Fibroblast of mammary gland (primary cell): ENCODE data around the gene CXCL10.
"Not testable (repeated sequence)": the region's sequence is repeated elsewhere in the genome, so short reads cannot be mapped to it uniquely, and the experiment has no call there.

ENCODE experiments used
- DNase-seq: peaks from one replicate; pipeline ENCODE4 v3.0.0-alpha.2; 2010; ENCODE audit warnings: low read depth
- H3K4me3 ChIP-seq: 2 replicates; pipeline ENCODE4 v1.5.1; 2011; ENCODE audit warnings: low read depth, mild to moderate bottlenecking, low read length, moderate library complexity; ENCODE audit not compliant: control insufficient read depth
- TF ChIP-seq, protein P1 (sequence below): conservative IDR thresholded peaks from 2 replicates; pipeline ENCODE4 v1.5.1; 2011; ENCODE audit warnings: low read depth, low read length, inconsistent platforms; ENCODE audit not compliant: control insufficient read depth, insufficient read depth

Gene CXCL10

DNA sequence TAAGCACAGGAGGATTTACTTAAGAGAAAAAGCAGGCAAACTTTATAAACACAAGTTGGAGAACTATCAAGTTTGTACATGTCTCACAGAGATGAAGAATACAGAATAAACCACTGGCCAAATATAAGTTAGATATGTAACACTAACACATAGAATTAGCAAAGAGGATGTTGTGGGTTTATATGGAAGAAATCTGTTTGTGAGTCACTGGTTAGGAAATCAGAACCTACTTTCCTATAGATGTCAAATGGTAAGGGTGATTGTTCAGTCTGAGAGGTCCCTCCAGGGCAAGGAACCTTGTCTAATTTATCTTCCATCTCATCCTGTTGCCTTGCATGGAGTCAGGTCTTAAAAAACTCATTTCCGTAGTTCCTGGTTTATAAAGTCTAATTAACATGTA lies 36.5 kb upstream of the CXCL10 start:
- H3K4me3 ChIP-seq, result no peak overlapping the region
- DNase-seq, result peak; percentile 43
- TF ChIP-seq, protein P1, sequence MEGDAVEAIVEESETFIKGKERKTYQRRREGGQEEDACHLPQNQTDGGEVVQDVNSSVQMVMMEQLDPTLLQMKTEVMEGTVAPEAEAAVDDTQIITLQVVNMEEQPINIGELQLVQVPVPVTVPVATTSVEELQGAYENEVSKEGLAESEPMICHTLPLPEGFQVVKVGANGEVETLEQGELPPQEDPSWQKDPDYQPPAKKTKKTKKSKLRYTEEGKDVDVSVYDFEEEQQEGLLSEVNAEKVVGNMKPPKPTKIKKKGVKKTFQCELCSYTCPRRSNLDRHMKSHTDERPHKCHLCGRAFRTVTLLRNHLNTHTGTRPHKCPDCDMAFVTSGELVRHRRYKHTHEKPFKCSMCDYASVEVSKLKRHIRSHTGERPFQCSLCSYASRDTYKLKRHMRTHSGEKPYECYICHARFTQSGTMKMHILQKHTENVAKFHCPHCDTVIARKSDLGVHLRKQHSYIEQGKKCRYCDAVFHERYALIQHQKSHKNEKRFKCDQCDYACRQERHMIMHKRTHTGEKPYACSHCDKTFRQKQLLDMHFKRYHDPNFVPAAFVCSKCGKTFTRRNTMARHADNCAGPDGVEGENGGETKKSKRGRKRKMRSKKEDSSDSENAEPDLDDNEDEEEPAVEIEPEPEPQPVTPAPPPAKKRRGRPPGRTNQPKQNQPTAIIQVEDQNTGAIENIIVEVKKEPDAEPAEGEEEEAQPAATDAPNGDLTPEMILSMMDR, result no peak

DNA sequence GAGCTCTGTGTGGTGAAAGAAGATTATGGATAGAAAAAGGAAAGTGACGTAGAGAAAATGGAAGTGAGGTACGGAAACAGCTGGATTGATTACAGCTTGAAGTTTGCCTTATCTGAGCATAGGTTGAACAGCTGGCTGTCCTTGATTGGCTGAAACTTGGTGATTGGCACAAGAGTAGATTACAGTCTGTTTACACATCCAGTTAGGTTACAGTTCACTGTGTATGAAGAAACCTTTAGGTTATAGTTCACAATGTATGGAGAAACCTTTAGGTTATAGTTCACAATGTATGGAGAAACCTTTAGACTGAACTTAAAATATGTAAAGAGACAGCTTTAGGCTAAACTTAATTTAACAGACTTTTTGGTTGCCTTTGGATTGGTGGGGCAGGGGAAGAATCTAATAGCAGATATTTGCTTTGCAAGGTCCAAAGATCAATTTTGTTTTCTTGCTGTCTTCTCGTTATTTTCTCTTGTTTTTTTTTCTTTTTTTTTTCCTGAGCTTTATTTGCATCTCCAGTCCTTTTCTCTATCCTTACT lies 35.7 kb upstream of the CXCL10 start:
- TF ChIP-seq, protein P1, result no peak
- no peak overlapping the region for H3K4me3 ChIP-seq
- no peak for DNase-seq

DNA sequence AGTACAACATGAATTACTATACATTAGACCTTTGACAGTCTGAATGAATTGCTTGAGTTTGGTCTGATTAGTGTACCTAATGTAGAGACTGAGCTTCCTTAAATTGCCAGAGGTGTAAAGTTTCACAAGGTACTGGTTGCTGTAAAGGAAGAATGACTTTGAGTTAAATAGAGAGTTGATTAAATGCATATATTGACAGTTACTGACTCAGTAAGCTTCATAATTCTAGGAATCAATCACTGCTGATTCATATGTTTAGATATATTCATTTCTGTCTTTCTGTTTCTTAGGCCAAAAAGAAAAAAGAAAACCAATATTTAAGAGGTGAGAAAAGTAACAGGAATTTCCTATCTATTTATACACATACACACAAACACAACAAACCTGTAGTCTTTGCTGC lies 35.0 kb upstream of the CXCL10 start:
- no peak overlapping the region for H3K4me3 ChIP-seq
- no peak for DNase-seq
- TF ChIP-seq, protein P1, result no peak

DNA sequence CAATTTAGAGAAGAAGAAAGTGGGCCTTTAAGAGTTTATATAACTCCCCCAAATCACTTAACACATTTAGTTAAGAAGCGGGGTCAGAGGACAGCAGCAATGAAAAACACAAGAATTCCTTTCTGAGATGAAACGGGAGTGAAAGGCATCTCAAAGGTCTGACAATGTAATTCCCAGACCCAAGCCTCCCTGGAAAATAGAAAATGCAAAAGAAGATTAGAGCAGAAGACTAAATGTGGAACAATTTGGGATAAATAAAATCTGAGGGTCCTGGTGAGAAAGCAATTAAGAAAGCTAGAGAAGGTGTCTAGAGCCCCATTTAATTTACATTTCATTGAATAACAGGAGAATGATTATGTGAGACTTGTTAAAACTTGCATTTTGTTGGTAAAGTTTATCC lies 32.1 kb upstream of the CXCL10 start:
- no peak for DNase-seq
- TF ChIP-seq, protein P1, result no peak
- no peak overlapping the region for H3K4me3 ChIP-seq

DNA sequence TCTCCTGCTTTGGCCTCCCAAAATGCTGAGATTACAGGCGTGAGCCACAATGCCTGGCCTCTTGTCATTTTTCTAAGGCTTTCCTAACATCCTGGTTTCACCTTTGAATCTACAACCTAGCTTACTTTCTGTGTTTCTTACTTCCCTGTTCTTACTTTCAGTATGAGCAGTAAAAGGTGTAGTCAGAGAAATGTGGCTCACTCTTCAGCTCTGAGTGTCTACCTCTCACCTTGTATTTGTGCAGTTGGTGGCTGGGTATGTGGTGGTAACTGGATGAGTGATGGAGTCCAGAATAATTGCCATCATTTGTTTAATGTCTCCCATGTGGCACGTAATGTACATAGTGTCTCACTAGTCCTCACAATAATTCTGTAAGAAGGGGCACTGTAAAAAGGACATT lies 31.7 kb upstream of the CXCL10 start:
- TF ChIP-seq, protein P1, result no peak
- DNase-seq, result no peak
- no peak overlapping the region for H3K4me3 ChIP-seq

DNA sequence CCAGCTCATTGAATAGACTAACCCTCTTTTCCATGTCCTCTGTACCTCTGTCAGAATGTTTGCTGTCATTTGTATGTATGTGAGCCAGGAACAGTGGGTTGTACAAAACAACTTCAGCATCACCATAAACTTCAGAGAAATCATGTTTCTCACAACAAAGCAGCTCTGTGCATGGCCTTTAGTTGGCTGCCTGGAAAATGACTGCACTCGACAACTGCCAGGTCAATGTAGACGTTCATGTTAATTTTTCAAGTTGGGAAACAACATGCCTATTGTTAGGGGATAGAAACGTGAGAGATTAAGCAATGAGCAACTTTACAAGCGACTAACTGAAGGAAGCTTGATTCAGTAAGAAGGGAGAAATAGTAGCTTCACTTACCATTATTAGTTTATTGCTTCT lies 30.4 kb upstream of the CXCL10 start:
- TF ChIP-seq, protein P1, result no peak
- no peak overlapping the region for H3K4me3 ChIP-seq

DNA sequence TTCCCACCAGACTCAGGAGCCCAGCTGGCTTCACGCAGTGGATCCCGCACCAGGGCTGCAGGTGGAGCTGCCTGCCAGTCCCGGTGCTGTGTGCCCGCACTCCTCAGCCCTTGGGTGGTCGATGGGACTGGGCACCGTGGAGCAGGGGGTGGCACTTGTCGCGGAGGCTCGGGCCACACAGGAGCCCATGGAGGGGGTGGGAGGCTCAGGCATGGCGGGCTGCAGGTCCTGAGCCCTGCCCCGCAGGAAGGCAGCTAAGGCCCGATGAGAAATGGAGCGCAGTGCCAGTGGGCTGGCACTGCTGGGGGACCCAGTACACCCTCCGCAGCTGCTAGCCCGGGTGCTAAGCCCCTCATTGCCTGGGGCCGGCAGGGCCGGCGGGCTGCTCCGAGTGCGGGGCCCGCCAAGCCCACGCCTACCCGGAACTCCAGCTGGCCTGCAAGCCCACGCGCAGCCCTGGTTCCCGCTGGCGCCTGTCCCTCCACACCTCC lies 27.3 kb upstream of the CXCL10 start:
- not testable (repeated sequence) for DNase-seq, H3K4me3 ChIP-seq

More for the DNA sequence above, 30.4 kb upstream of the CXCL10 start:
- DNase-seq, result no peak

DNA sequence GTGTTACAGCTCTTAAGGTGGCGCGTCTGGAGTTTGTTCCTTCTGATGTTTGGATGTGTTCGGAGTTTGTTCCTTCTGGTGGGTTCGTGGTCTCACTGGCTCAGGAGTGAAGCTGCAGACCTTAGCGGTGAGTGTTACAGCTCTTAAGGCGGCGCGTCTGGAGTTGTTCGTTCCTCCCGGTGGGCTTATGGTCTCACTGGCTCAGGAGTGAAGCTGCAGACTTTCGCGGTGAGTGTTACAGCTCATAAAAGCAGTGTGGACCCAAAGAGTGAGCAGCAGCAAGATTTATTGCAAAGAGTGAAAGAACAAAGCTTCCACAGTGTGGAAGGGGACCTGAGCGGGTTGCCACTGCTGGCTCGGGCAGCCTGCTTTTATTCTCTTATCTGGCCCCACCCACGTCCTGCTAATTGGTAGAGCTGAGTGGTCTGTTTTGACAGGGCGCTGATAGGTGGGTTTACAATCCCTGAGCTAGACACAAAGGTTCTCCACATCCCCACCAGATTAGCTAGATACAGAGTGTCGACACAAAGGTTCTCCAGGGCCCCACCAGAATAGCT lies 26.6 kb upstream of the CXCL10 start:
- not testable (repeated sequence) for H3K4me3 ChIP-seq, DNase-seq

DNA sequence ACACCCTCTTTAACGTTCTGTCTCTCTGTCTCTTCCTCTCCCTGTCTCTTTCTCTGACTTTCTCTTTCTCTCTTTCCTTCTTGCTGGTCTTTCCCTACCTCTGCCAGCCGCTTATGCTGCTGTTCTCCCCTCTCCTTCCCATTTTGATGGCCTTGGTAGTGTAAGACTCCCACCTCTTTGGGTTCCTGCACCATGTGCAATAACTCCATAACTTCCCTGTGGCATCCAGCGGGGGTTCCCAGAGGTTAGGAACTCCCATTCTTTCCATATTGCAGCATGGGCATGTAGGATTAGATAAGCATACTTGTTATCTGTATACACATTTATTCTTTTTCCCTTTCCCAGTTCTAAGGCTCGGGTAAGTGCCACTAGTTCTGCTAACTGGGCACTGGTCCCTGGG lies 21.4 kb upstream of the CXCL10 start:
- not testable (repeated sequence) for H3K4me3 ChIP-seq

DNA sequence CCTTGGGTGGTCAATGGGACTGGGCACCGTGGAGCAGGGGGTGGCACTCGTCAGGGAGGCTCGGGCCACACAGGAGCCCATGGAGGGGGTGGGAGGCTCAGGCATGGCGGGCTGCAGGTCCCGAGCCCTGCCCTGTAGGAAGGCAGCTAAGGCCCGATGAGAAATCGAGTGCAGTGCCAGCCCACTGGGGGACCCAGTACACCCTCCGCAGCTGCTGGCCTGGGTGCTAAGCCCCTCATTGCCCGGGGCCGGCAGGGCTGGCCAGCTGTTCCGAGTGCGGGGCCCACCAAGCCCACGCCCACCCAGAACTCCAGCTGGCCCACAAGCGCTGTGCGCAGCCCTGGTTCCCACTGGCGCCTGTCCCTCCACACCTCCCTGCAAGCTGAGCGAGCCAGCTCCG lies 20.0 kb upstream of the CXCL10 start:
- H3K4me3 ChIP-seq, DNase-seq: not testable (repeated sequence)

More for the DNA sequence above, 21.4 kb upstream of the CXCL10 start:
- not testable (repeated sequence) for DNase-seq

DNA sequence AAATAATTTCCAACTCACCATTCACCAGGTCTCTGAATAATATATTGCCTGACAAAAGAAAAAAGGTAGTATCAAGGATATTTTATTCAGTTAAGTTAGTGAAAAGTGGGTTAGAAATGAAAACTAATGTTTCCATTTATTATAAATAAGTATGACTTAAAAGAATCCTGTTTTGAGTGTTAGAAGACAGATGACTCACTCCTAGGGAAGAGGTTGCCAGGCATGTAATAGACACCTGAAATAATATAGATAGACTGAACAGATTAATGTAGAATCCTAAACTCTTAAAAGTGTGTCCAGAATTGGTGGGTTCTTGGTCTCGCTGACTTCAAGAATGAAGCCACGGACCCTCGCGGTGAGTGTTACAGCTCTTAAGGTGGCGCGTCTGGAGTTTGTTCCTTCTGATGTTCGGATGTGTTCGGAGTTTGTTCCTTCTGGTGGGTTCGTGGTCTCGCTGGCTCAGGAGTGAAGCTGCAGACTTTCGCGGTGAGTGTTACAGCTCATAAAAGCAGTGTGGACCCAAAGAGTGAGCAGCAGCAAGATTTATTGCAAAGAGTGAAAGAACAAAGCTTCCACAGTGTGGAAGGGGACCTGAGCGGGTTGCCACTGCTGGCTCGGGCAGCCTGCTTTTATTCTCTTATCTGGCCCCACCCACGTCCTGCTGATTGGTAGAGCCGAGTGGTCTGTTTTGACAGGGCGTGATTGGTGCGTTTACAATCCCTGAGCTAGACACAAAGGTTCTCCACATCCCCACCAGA lies 19.1 kb upstream of the CXCL10 start:
- H3K4me3 ChIP-seq, result not testable (repeated sequence)
- DNase-seq, result peak; percentile 41
